ENCODE measurements around the gene CHAF1A.
A peak's percentile ranks its signal among the peaks of the same experiment; 100 is the strongest.

The CHAF1A gene

GRCh38 chr19:4402171-4403004, at the start of gene CHAF1A:
Gene CHAF1A (plus strand): TSS chr19:4402640. CDS start chr19:4402763, 123 bp downstream.
- peak; percentile 92 to 97 for DNase-seq (ENCODE audit: low read depth in 2 of 2, low spot score in 1 of 2)

GRCh38 chr19:4352701-4353121, 49.7 kb upstream of the CHAF1A start:
- peak in 1 of 2 donors; percentile 39 for DNase-seq (ENCODE audit: low read depth in 2 of 2, low spot score in 1 of 2)

- no peak for DNase-seq (ENCODE audit: low read depth in 2 of 2, low spot score in 1 of 2)
Observed at GRCh38 chr19:4354282-4354681, 48.2 kb upstream of the CHAF1A start.

- DNase-seq (ENCODE audit: low read depth in 2 of 2, low spot score in 1 of 2), result no peak
Observed at GRCh38 chr19:4354897-4355296, 47.5 kb upstream of the CHAF1A start.

GRCh38 chr19:4357095-4357797, 45.2 kb upstream of the CHAF1A start:
- DNase-seq (ENCODE audit: low read depth in 2 of 2, low spot score in 1 of 2), result no peak

- no peak for DNase-seq (ENCODE audit: low read depth in 2 of 2, low spot score in 1 of 2)
Observed at GRCh38 chr19:4357921-4358326, 44.5 kb upstream of the CHAF1A start.

- no peak for DNase-seq (ENCODE audit: low read depth in 2 of 2, low spot score in 1 of 2)
Observed at GRCh38 chr19:4358709-4359626, 43.5 kb upstream of the CHAF1A start.

GRCh38 chr19:4359627-4360000, 42.8 kb upstream of the CHAF1A start:
- no peak for DNase-seq (ENCODE audit: low read depth in 2 of 2, low spot score in 1 of 2)

GRCh38 chr19:4360081-4360569, 42.3 kb upstream of the CHAF1A start:
- DNase-seq (ENCODE audit: low read depth in 2 of 2, low spot score in 1 of 2), result no peak

- no peak for DNase-seq (ENCODE audit: low read depth in 2 of 2, low spot score in 1 of 2)
Observed at GRCh38 chr19:4360641-4361151, 41.7 kb upstream of the CHAF1A start.

GRCh38 chr19:4361152-4362046, 41.0 kb upstream of the CHAF1A start:
- DNase-seq (ENCODE audit: low read depth in 2 of 2, low spot score in 1 of 2), result no peak

- DNase-seq (ENCODE audit: low read depth in 2 of 2, low spot score in 1 of 2), result no peak
Observed at GRCh38 chr19:4362101-4362828, 40.2 kb upstream of the CHAF1A start.

GRCh38 chr19:4362831-4363545, 39.5 kb upstream of the CHAF1A start:
- no peak for DNase-seq (ENCODE audit: low read depth in 2 of 2, low spot score in 1 of 2)

GRCh38 chr19:4363571-4364304, 38.7 kb upstream of the CHAF1A start:
- DNase-seq (ENCODE audit: low read depth in 2 of 2, low spot score in 1 of 2), result no peak

GRCh38 chr19:4365341-4365740, 37.1 kb upstream of the CHAF1A start:
- no peak for DNase-seq (ENCODE audit: low read depth in 2 of 2, low spot score in 1 of 2)

- DNase-seq (ENCODE audit: low read depth in 2 of 2, low spot score in 1 of 2), result no peak
Observed at GRCh38 chr19:4365791-4366665, 36.4 kb upstream of the CHAF1A start.
